A204.1 (cell line): ENCODE measurements around the gene YIPF2.
A peak's percentile ranks its signal among the peaks of the same experiment; 100 is the strongest.
"Not testable (repeated sequence)": the region's sequence is repeated elsewhere in the genome, so short reads cannot be mapped to it uniquely, and the experiment has no call there.

Experiments used
- FAIRE-seq: peaks from 2 replicates; lab custom pipeline; 2012; peaks lifted over from hg19 to GRCh38; lab: Jason Lieb, UNC

The YIPF2 gene

GRCh38 chr19:10928563-10929401 lies at the start of gene YIPF2, which contains the start of gene TIMM29:
YIPF2 (minus strand) TSS chr19:10928639; CDS start chr19:10928410, 229 bp downstream.
TIMM29 (plus strand) TSS chr19:10928811; CDS start chr19:10928823, 12 bp downstream.
- FAIRE-seq, result peak; percentile 58

GRCh38 chr19:10977742-10978092 lies 49.3 kb upstream of the YIPF2 start:
- FAIRE-seq, result no peak

GRCh38 chr19:10976131-10976892 lies 47.9 kb upstream of the YIPF2 start:
- no peak for FAIRE-seq

GRCh38 chr19:10975374-10976130 lies 47.1 kb upstream of the YIPF2 start:
- FAIRE-seq, result no peak

GRCh38 chr19:10971107-10971726 lies 42.8 kb upstream of the YIPF2 start:
- FAIRE-seq, result no peak

- FAIRE-seq, result no peak
Observed at GRCh38 chr19:10968527-10969135, 40.2 kb upstream of the YIPF2 start.

GRCh38 chr19:10966809-10967208 lies 38.4 kb upstream of the YIPF2 start:
- FAIRE-seq, result no peak

GRCh38 chr19:10965398-10965797 lies 37.0 kb upstream of the YIPF2 start:
- no peak for FAIRE-seq

GRCh38 chr19:10964903-10965302 lies 36.5 kb upstream of the YIPF2 start:
- FAIRE-seq, result no peak

GRCh38 chr19:10963865-10964264 lies 35.4 kb upstream of the YIPF2 start:
- FAIRE-seq, result no peak

GRCh38 chr19:10962863-10963262 lies 34.4 kb upstream of the YIPF2 start:
- no peak for FAIRE-seq

GRCh38 chr19:10961073-10961860 lies 32.8 kb upstream of the YIPF2 start:
- FAIRE-seq, result no peak

- no peak for FAIRE-seq
Observed at GRCh38 chr19:10960314-10961072, 32.1 kb upstream of the YIPF2 start, which contains the start of gene SMARCA4. SMARCA4 (plus strand) TSS chr19:10961030; CDS start chr19:10984152, 23,122 bp downstream.

GRCh38 chr19:10959277-10959968 lies 31.0 kb upstream of the YIPF2 start:
- FAIRE-seq, result not testable (repeated sequence)

GRCh38 chr19:10952809-10953208 lies 24.4 kb upstream of the YIPF2 start:
- FAIRE-seq, result no peak

GRCh38 chr19:10946958-10947657 lies 18.7 kb upstream of the YIPF2 start:
- no peak for FAIRE-seq

- no peak for FAIRE-seq
Observed at GRCh38 chr19:10945264-10945663, 16.8 kb upstream of the YIPF2 start.

GRCh38 chr19:10943412-10943811 lies 15.0 kb upstream of the YIPF2 start:
- FAIRE-seq, result not testable (repeated sequence)

- FAIRE-seq, result not testable (repeated sequence)
Observed at GRCh38 chr19:10941649-10942048, 13.2 kb upstream of the YIPF2 start.
